Loucy (cell line): ENCODE data around the gene LEPROT.

ENCODE experiments used
- H2AFZ ChIP-seq: fragments of 200-600 bp; sonication (generic); 2 replicates; pipeline ENCODE4 v1.6.0; 2016; ENCODE audit warnings: antibody characterized with exemption, mild to moderate bottlenecking, low read length, moderate library complexity
- H3F3A ChIP-seq: fragments of 200-600 bp; 2 replicates; pipeline ENCODE4 v1.6.0; 2016; ENCODE audit warnings: antibody characterized with exemption, low read depth, mild to moderate bottlenecking
- H3K27me3 ChIP-seq: fragments of 200-600 bp; sonication (generic); 2 replicates; pipeline ENCODE4 v1.6.1; 2014; ENCODE audit warnings: low read length, mild to moderate bottlenecking; ENCODE audit not compliant: insufficient read depth, poor library complexity, severe bottlenecking
- H3K36me3 ChIP-seq: fragments of 200-600 bp; sonication (generic); 2 replicates; pipeline ENCODE4 v1.6.1; 2016; ENCODE audit warnings: low read length; ENCODE audit not compliant: insufficient read depth
- H3K4me1 ChIP-seq: fragments of 200-600 bp; sonication (generic); 2 replicates; pipeline ENCODE4 v1.5.1; 2014; ENCODE audit warnings: low read length, mild to moderate bottlenecking; ENCODE audit not compliant: insufficient read depth, poor library complexity, severe bottlenecking
- H3K4me2 ChIP-seq: fragments of 200-600 bp; sonication (generic); 2 replicates; pipeline ENCODE4 v1.6.0; 2014; ENCODE audit warnings: antibody characterized with exemption, low read length, low read depth, mild to moderate bottlenecking; ENCODE audit not compliant: poor library complexity, severe bottlenecking
- H3K4me3 ChIP-seq: fragments of 200-600 bp; sonication (generic); 2 replicates; pipeline ENCODE4 v1.5.1; 2014; ENCODE audit warnings: low read length, mild to moderate bottlenecking, mixed read lengths; ENCODE audit not compliant: poor library complexity, severe bottlenecking
- H3K79me2 ChIP-seq: fragments of 200-600 bp; sonication (generic); 2 replicates; pipeline ENCODE4 v1.6.1; 2014; ENCODE audit warnings: low read length; ENCODE audit not compliant: insufficient read depth
- H3K9ac ChIP-seq: fragments of 200-600 bp; sonication (generic); 2 replicates; pipeline ENCODE4 v1.6.0; 2014; ENCODE audit warnings: mild to moderate bottlenecking, low read depth, low read length, moderate library complexity; ENCODE audit not compliant: poor library complexity, severe bottlenecking
- H3K9me2 ChIP-seq: fragments of 200-600 bp; sonication (generic); replicated peaks from 2 replicates; pipeline ENCODE4 v1.6.1; 2016; ENCODE audit warnings: low read depth, low read length, mixed read lengths
- H3K9me3 ChIP-seq: fragments of 200-600 bp; sonication (generic); 2 replicates; pipeline ENCODE4 v1.6.1; 2014; ENCODE audit warnings: mild to moderate bottlenecking, antibody characterized with exemption, low read length, low read depth; ENCODE audit not compliant: insufficient read depth
- H4K20me1 ChIP-seq: fragments of 200-600 bp; sonication (generic); 2 replicates; pipeline ENCODE4 v1.6.0; 2014; ENCODE audit warnings: antibody characterized with exemption, low read length, mild to moderate bottlenecking; ENCODE audit not compliant: insufficient read depth, poor library complexity, severe bottlenecking
- EZH2phosphoT487 ChIP-seq: fragments of 200-600 bp; IDR thresholded peaks from 2 replicates; pipeline ENCODE4 v1.6.1; 2018; ENCODE audit warnings: antibody characterized with exemption, mild to moderate bottlenecking, moderate library complexity, borderline replicate concordance
- TF ChIP-seq, protein P1 (sequence below): fragments of 200-600 bp; sonication (generic); conservative IDR thresholded peaks from 2 replicates; pipeline ENCODE4 v1.5.1; 2014; ENCODE audit warnings: mild to moderate bottlenecking, antibody characterized with exemption, low read length

The LEPROT gene

DNA sequence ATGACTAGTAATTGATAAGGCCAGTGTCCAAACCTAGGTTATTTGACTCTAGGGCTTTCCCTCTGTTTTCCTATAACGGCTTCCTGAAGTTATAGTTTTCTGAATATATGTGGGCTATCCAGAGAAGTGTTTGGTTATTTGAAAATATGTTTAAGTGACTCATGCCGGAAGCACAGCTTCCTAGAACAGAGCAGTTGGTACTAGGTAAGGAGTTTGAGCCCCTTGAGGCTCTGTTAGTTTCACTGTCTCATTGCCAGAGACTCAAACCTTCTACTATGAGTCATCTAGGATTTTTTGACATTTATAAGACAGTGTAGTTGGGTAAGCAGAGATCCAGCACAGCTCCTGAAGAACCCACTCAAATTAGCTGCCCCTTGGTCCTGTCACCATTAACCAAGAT, 27.1 kb upstream of the LEPROT start:
- Histone ChIP-seq H3K9me3 (no peaks in the 10 kb centered on the region), H3F3A (no peaks in the 10 kb centered on the region), H3K79me2 (no peaks in the 10 kb centered on the region), H3K4me3 (no peak overlapping the region), H3K9me2 (no peaks in the 10 kb centered on the region), H3K36me3 (peaks cover 17% of the 10 kb centered on the region; the same call in 1 of the 2 replicates), H3K4me2 (no peak overlapping the region), H4K20me1 (no peaks in the 10 kb centered on the region), H3K27me3 (no peaks in the 10 kb centered on the region), H3K9ac (no peak overlapping the region), H3K4me1 (no peaks in the 10 kb centered on the region), H2AFZ (no peak overlapping the region)
- no peak for TF ChIP-seq EZH2phosphoT487
- TF ChIP-seq, protein P1, sequence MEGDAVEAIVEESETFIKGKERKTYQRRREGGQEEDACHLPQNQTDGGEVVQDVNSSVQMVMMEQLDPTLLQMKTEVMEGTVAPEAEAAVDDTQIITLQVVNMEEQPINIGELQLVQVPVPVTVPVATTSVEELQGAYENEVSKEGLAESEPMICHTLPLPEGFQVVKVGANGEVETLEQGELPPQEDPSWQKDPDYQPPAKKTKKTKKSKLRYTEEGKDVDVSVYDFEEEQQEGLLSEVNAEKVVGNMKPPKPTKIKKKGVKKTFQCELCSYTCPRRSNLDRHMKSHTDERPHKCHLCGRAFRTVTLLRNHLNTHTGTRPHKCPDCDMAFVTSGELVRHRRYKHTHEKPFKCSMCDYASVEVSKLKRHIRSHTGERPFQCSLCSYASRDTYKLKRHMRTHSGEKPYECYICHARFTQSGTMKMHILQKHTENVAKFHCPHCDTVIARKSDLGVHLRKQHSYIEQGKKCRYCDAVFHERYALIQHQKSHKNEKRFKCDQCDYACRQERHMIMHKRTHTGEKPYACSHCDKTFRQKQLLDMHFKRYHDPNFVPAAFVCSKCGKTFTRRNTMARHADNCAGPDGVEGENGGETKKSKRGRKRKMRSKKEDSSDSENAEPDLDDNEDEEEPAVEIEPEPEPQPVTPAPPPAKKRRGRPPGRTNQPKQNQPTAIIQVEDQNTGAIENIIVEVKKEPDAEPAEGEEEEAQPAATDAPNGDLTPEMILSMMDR, result no peak

DNA sequence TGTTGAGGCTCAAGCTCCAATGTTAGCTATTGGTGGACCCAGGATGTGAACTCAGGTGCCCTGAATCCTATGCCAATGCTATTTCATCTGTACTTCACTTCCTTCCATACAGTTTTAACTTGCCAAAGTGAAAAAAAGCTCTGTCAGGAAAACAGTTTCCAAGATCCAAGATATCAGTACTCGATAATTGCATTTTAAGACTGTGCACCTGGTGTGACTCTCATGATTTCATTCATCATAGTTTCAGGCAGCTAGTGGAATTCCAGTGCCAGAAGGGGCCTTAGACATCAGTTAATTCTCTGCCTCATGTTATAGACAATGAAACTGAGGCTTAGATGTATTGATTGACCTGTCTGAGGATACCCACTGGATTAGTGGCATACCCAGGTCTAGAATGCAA, 26.5 kb upstream of the LEPROT start:
- no peaks in the 10 kb centered on the region for H4K20me1 ChIP-seq
- no peaks in the 10 kb centered on the region for H3F3A ChIP-seq
- H3K79me2 ChIP-seq, result no peaks in the 10 kb centered on the region
- H3K9me2 ChIP-seq, result no peaks in the 10 kb centered on the region
- H3K4me3 ChIP-seq, result no peak overlapping the region
- no peak for TF ChIP-seq EZH2phosphoT487
- TF ChIP-seq, protein P1, result no peak
- H2AFZ ChIP-seq, result no peak overlapping the region
- no peaks in the 10 kb centered on the region for H3K9me3 ChIP-seq
- H3K9ac ChIP-seq, result no peak overlapping the region
- no peaks in the 10 kb centered on the region for H3K4me1 ChIP-seq
- peaks cover 14% of the 10 kb centered on the region; the same call in 1 of the 2 replicates for H3K36me3 ChIP-seq
- H3K27me3 ChIP-seq, result no peaks in the 10 kb centered on the region
- no peak overlapping the region for H3K4me2 ChIP-seq

DNA sequence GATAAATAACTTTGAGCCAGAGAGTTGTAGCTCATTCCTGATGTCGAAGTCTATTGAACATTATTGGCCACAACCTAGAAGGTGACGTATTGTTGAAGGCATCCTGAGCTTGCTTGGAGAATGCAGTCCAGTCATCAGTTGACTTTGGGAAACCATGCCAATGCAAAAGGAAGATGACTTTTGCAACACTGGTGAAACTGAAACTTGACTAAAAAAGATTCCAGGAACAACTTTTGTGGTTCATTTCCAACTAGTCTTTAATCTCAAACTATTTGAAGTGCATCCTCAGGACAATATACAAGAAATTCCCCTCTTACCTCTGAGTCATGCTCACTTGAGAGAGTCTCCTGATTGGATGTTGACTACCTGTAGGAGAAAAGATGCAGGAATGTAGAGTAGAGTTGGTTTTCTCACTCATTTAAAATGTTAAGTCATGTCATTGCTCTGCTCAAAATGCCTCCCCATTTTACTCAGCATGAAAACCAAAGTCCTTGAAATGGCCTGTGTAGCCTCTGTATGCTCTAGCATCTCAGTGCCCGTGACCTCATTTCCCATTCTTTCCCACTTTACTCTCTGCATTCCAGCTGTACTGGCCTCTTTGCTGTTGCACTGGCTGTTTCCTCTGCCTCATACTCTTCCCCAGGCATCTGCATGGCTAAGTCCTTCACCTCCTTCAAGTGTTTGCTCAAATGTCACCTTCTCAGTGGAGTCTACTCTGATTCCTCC, 24.4 kb upstream of the LEPROT start:
- H3F3A ChIP-seq, result no peaks in the 10 kb centered on the region
- H3K9me2 ChIP-seq, result no peaks in the 10 kb centered on the region
- no peak overlapping the region for H2AFZ ChIP-seq
- H3K4me3 ChIP-seq, result no peak overlapping the region
- TF ChIP-seq, protein P1, result no peak
- no peaks in the 10 kb centered on the region for H3K9me3 ChIP-seq
- H3K4me2 ChIP-seq, result no peak overlapping the region
- peaks cover 7% of the 10 kb centered on the region; the same call in 1 of the 2 replicates for H3K36me3 ChIP-seq
- H3K79me2 ChIP-seq, result no peaks in the 10 kb centered on the region
- H4K20me1 ChIP-seq, result no peaks in the 10 kb centered on the region
- no peak overlapping the region for H3K9ac ChIP-seq
- no peaks in the 10 kb centered on the region for H3K27me3 ChIP-seq
- H3K4me1 ChIP-seq, result no peaks in the 10 kb centered on the region
